Measurements from ENCODE around the gene CNTNAP2.

DNA sequence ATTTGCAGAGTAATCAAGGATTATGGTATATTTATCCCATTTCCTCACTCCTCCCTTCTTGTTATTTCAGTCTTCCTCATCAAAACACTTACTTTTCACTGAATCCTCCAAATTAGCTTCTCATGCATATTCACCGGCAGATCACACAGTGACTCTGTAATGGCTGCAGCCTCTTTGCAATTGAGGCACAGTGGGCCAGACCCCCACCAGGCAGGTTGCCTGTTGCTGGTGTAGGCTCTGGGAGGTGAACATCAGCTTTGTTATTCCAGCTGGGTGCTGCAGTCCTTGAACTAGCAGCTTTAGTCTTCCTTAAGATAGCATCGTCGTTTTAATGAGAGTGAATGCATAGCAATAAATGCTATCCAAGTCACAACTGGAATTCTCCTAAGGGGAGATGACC lies 449.3 kb downstream of the CNTNAP2 start:
- TF ChIP-seq, protein P1, sequence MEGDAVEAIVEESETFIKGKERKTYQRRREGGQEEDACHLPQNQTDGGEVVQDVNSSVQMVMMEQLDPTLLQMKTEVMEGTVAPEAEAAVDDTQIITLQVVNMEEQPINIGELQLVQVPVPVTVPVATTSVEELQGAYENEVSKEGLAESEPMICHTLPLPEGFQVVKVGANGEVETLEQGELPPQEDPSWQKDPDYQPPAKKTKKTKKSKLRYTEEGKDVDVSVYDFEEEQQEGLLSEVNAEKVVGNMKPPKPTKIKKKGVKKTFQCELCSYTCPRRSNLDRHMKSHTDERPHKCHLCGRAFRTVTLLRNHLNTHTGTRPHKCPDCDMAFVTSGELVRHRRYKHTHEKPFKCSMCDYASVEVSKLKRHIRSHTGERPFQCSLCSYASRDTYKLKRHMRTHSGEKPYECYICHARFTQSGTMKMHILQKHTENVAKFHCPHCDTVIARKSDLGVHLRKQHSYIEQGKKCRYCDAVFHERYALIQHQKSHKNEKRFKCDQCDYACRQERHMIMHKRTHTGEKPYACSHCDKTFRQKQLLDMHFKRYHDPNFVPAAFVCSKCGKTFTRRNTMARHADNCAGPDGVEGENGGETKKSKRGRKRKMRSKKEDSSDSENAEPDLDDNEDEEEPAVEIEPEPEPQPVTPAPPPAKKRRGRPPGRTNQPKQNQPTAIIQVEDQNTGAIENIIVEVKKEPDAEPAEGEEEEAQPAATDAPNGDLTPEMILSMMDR (IDR thresholded peaks at IDR 0.05) = no peak
- TF ChIP-seq POLR2A (IDR thresholded peaks at IDR 0.05) = no peak
